Muscle of leg (tissue), 11 donors: ENCODE measurements around the gene NUP43. TPM values are rescaled to one million over a fixed set of nuclear protein-coding genes. Genes with fewer than 3 reads are reported as not detected.
"Not testable (repeated sequence)": the region's sequence is repeated elsewhere in the genome, so short reads cannot be mapped to it uniquely, and the experiment has no call there.

ENCODE experiments used
- DNase-seq: peaks from one replicate; pipeline ENCODE4 v3.0.0; 2013
- H3K27ac ChIP-seq: one replicate; pipeline ENCODE4 v1.5.1; 2013; ENCODE audit warnings: mild to moderate bottlenecking, low read length, control low read depth
- H3K27me3 ChIP-seq: one replicate; pipeline ENCODE4 v1.6.1; 2013; ENCODE audit warnings: low read length; ENCODE audit not compliant: control insufficient read depth, insufficient read depth
- H3K36me3 ChIP-seq: one replicate; pipeline ENCODE4 v1.6.1; 2013; ENCODE audit warnings: low read length; ENCODE audit not compliant: control insufficient read depth, insufficient read depth
- H3K4me1 ChIP-seq: one replicate; pipeline ENCODE4 v1.6.1; 2013; ENCODE audit warnings: low read length; ENCODE audit not compliant: control insufficient read depth, insufficient read depth
- H3K4me3 ChIP-seq: one replicate; pipeline ENCODE4 v1.5.1; 2013; ENCODE audit warnings: low read length, control low read depth
- H3K9me3 ChIP-seq: replicated peaks from 2 replicates; pipeline ENCODE4 v1.6.1; 2013; ENCODE audit warnings: low read depth, low read length; ENCODE audit not compliant: control insufficient read depth
- WGBS: methylation state at CpG from one replicate; pipeline ENCODE4 v1.1.5; 2013; ENCODE audit warnings: missing lambda C conversion rate; ENCODE audit not compliant: insufficient coverage; 5-methylcytosine and 5-hydroxymethylcytosine counted together
- polyA plus RNA-seq, 8 donors: library from polyadenylated mRNA; unstranded; fragments of 120-200 nt; gene quantifications; one replicate each; pipeline versions ENCODE4 v1.2.1 to v1.2.3, GENCODE V29; 2013; ENCODE audit warnings: inconsistent platforms in 1 of 8, low replicate concordance in 1 of 8; ENCODE audit not compliant: insufficient read length in 8 of 8, insufficient read depth in 1 of 8
- total RNA-seq: library from RNA; stranded (reverse); fragments of 120-200 nt; gene quantifications from one replicate; pipeline ENCODE4 v1.2.4, GENCODE V29; 2013

Gene NUP43
- total and polyA plus RNA-seq, 9 donors, result 17.5 to 24.9 (median 19.9) TPM

GRCh38 chr6:149698175-149698574, 48.2 kb downstream of the NUP43 start:
- no peaks in the 10 kb centered on the region for H3K4me1 ChIP-seq
- H3K4me3 ChIP-seq, result no peak overlapping the region
- H3K36me3 ChIP-seq, result peaks cover 20% of the 10 kb centered on the region
- WGBS, result 100% methylated on average over 1 of the region's 2 CpGs
- DNase-seq, result no peak
- H3K27ac ChIP-seq, result no peak overlapping the region
- H3K9me3 ChIP-seq, result no peaks in the 10 kb centered on the region
- no peaks in the 10 kb centered on the region for H3K27me3 ChIP-seq

GRCh38 chr6:149696901-149697300, 49.4 kb downstream of the NUP43 start:
- no peak overlapping the region for H3K4me3 ChIP-seq
- no peaks in the 10 kb centered on the region for H3K9me3 ChIP-seq
- WGBS, result no CpG with 5 or more reads among the region's 1 CpG
- no peak overlapping the region for H3K27ac ChIP-seq
- no peaks in the 10 kb centered on the region for H3K4me1 ChIP-seq
- DNase-seq, result no peak
- H3K36me3 ChIP-seq, result peaks cover 29% of the 10 kb centered on the region
- no peaks in the 10 kb centered on the region for H3K27me3 ChIP-seq

- Histone ChIP-seq H3K36me3 (peaks cover 29% of the 10 kb centered on the region), H3K27me3 (no peaks in the 10 kb centered on the region), H3K9me3 (no peaks in the 10 kb centered on the region), H3K27ac (no peak overlapping the region), H3K4me1 (no peaks in the 10 kb centered on the region), H3K4me3 (no peak overlapping the region)
- DNase-seq, result no peak
- no CpG with 5 or more reads among the region's 2 CpGs for whole genome bisulfite sequencing
These were observed 51.4 kb downstream of the NUP43 start for GRCh38 chr6:149694921-149695320.

GRCh38 chr6:149691201-149691600, 55.1 kb downstream of the NUP43 start:
- H3K36me3 ChIP-seq, result peaks cover 28% of the 10 kb centered on the region
- 100% methylated on average over 2 of the region's 2 CpGs for WGBS

GRCh38 chr6:149686230-149686629, 60.1 kb downstream of the NUP43 start:
- Histone ChIP-seq H3K4me1 (no peaks in the 10 kb centered on the region), H3K36me3 (peaks cover 27% of the 10 kb centered on the region), H3K4me3 (no peak overlapping the region), H3K9me3 (no peaks in the 10 kb centered on the region), H3K27me3 (no peaks in the 10 kb centered on the region), H3K27ac (no peak overlapping the region)
- DNase-seq, result no peak
- WGBS, result 94% methylated on average over 4 of the region's 7 CpGs

More at GRCh38 chr6:149691201-149691600, 55.1 kb downstream of the NUP43 start:
- DNase-seq, result no peak
- no peak overlapping the region for H3K4me3 ChIP-seq
- no peak overlapping the region for H3K27ac ChIP-seq
- no peaks in the 10 kb centered on the region for H3K9me3 ChIP-seq
- no peaks in the 10 kb centered on the region for H3K27me3 ChIP-seq
- no peaks in the 10 kb centered on the region for H3K4me1 ChIP-seq

- Histone ChIP-seq H3K9me3 (no peaks in the 10 kb centered on the region), H3K27ac (peak overlapping the region; percentile 25), H3K36me3 (peaks cover 22% of the 10 kb centered on the region), H3K4me1 (no peaks in the 10 kb centered on the region), H3K4me3 (no peak overlapping the region), H3K27me3 (no peaks in the 10 kb centered on the region)
- WGBS, result 89% methylated on average over 3 of the region's 4 CpGs
- DNase-seq, result peak; percentile 17
These were observed 63.0 kb downstream of the NUP43 start for GRCh38 chr6:149683256-149683859.

- not testable (repeated sequence) for H3K27ac ChIP-seq, H3K4me3 ChIP-seq, DNase-seq, H3K27me3 ChIP-seq, H3K4me1 ChIP-seq, H3K9me3 ChIP-seq
- WGBS, result 96% methylated on average over 9 of the region's 14 CpGs
- H3K36me3 ChIP-seq, result peaks cover 25% of the 10 kb centered on the region
These were observed 64.5 kb downstream of the NUP43 start for GRCh38 chr6:149681845-149682244.

GRCh38 chr6:149681209-149681608, 65.1 kb downstream of the NUP43 start:
- DNase-seq, result no peak
- no peak overlapping the region for H3K4me3 ChIP-seq
- H3K27me3 ChIP-seq, result no peaks in the 10 kb centered on the region
- no peaks in the 10 kb centered on the region for H3K4me1 ChIP-seq
- no peak overlapping the region for H3K27ac ChIP-seq
- peaks cover 23% of the 10 kb centered on the region for H3K36me3 ChIP-seq
- H3K9me3 ChIP-seq, result no peaks in the 10 kb centered on the region

- H3K36me3 ChIP-seq, result peaks cover 27% of the 10 kb centered on the region
- H3K27me3 ChIP-seq, result no peaks in the 10 kb centered on the region
- no peaks in the 10 kb centered on the region for H3K9me3 ChIP-seq
- no peak overlapping the region for H3K27ac ChIP-seq
- no peaks in the 10 kb centered on the region for H3K4me1 ChIP-seq
- no CpG with 5 or more reads among the region's 1 CpG for WGBS
- DNase-seq, result no peak
- no peak overlapping the region for H3K4me3 ChIP-seq
These were observed 65.8 kb downstream of the NUP43 start for GRCh38 chr6:149680503-149680902.
